Fibroblast of mammary gland (primary cell): ENCODE results near the gene SETBP1.

Experiments
- DNase-seq: peaks from one replicate; pipeline ENCODE4 v3.0.0-alpha.2; 2010; ENCODE audit warnings: low read depth
- H3K4me3 ChIP-seq: 2 replicates; pipeline ENCODE4 v1.5.1; 2011; ENCODE audit warnings: low read depth, mild to moderate bottlenecking, low read length, moderate library complexity; ENCODE audit not compliant: control insufficient read depth
- CTCF ChIP-seq: conservative IDR thresholded peaks from 2 replicates; pipeline ENCODE4 v1.5.1; 2011; ENCODE audit warnings: low read depth, low read length, inconsistent platforms; ENCODE audit not compliant: control insufficient read depth, insufficient read depth

SETBP1 gene

GRCh38 chr18:44950685-44951195, 270.1 kb downstream of the SETBP1 start:
- no peak for TF ChIP-seq CTCF
- no peak for DNase-seq
- no peak overlapping the region for H3K4me3 ChIP-seq

GRCh38 chr18:44951748-44952147, 271.1 kb downstream of the SETBP1 start:
- no peak for DNase-seq
- no peak for TF ChIP-seq CTCF
- no peak overlapping the region for H3K4me3 ChIP-seq

GRCh38 chr18:44954257-44954656, 273.6 kb downstream of the SETBP1 start:
- TF ChIP-seq CTCF = no peak
- DNase-seq = no peak
- no peak overlapping the region for H3K4me3 ChIP-seq

- H3K4me3 ChIP-seq = no peak overlapping the region
- no peak for DNase-seq
- no peak for TF ChIP-seq CTCF
Observed at GRCh38 chr18:44955825-44956224, 275.1 kb downstream of the SETBP1 start.

- TF ChIP-seq CTCF = no peak
- DNase-seq = no peak
- no peak overlapping the region for H3K4me3 ChIP-seq
Observed at GRCh38 chr18:44957025-44957424, 276.3 kb downstream of the SETBP1 start.

GRCh38 chr18:44957461-44957860, 276.8 kb downstream of the SETBP1 start:
- TF ChIP-seq CTCF = no peak

GRCh38 chr18:44958040-44958439, 277.4 kb downstream of the SETBP1 start:
- TF ChIP-seq CTCF = no peak
- H3K4me3 ChIP-seq = no peak overlapping the region
- no peak for DNase-seq

More at GRCh38 chr18:44957461-44957860, 276.8 kb downstream of the SETBP1 start:
- H3K4me3 ChIP-seq = no peak overlapping the region
- DNase-seq = no peak
